Measurements from ENCODE around the gene GFAP. TPM values are rescaled to one million over a fixed set of nuclear protein-coding genes. Genes with fewer than 3 reads are reported as not detected.
"Not testable (repeated sequence)": the region's sequence is repeated elsewhere in the genome, so short reads cannot be mapped to it uniquely, and the experiment has no call there.

Gene GFAP
- total RNA-seq, 3 donors from 2014 or later (not counting 1 experiment from before 2014, with no cell fraction given): not detected

GRCh38 chr17:44952946-44953475, 37.7 kb upstream of the GFAP start:
- intact Hi-C loops (cut with micrococcal nuclease): no loop called here
- Histone ChIP-seq H3K9me3 (ENCODE audit: control insufficient read depth, insufficient read depth, low read length) (no peaks in the 10 kb centered on the region), H3K27ac (ENCODE audit: low read length) (no peak overlapping the region), H3K4me3 (ENCODE audit: low read length) (no peak overlapping the region), H3K4me1 (ENCODE audit: control insufficient read depth, insufficient read depth, low read length) (peaks cover 4% of the 10 kb centered on the region), H3K27me3 (ENCODE audit: control insufficient read depth, insufficient read depth, low read length) (peaks cover 3% of the 10 kb centered on the region), H3K36me3 (ENCODE audit: control insufficient read depth, insufficient read depth, low read length) (no peaks in the 10 kb centered on the region)
- no peaks in the 10 kb centered on the region for H3K9me3 Mint-ChIP-seq
- H3K27me3 Mint-ChIP-seq (ENCODE audit: low read depth in 2 of 2): peaks cover 13 to 17% of the 10 kb centered on the region in 2 donors
- H3K27ac Mint-ChIP-seq: no peak overlapping the region
- DNase-seq (no peak), ATAC-seq (no peak)
- 88% methylated on average over 6 of the region's 6 CpGs for WGBS (ENCODE audit: insufficient coverage)
- TF ChIP-seq CTCF (IDR thresholded peaks at IDR 0.05): no peak
- H3K36me3 Mint-ChIP-seq: no peaks in the 10 kb centered on the region
- H3K4me3 Mint-ChIP-seq: no peak overlapping the region
- H3K4me1 Mint-ChIP-seq: peaks cover 2% of the 10 kb centered on the region in 2 donors

- intact Hi-C loops (cut with micrococcal nuclease): loop anchor here (5.0 kb wide), 1 partner anchor 104 kb away; the partner anchor contains the start of gene DCAKD
Measured at GRCh38 chr17:44948315-44948795, 33.1 kb upstream of the GFAP start.

GRCh38 chr17:44947461-44948314, 32.4 kb upstream of the GFAP start, which contains the start of gene KIF18B:
Gene KIF18B (minus strand): TSS chr17:44947773. CDS start chr17:44936344, 11,429 bp downstream.
- intact Hi-C loops (cut with micrococcal nuclease): loop anchor here (1.0 to 5.0 kb wide), 2 partner anchors 48 to 105 kb away; partner anchors contain the start of genes DCAKD and EFTUD2
- peak within 1 kb of the TSS; percentile 62 for H3K4me3 ChIP-seq (ENCODE audit: low read length)
- H3K27me3 ChIP-seq (ENCODE audit: control insufficient read depth, insufficient read depth, low read length): peaks cover 2% of the 10 kb centered on the region
- peak within 1 kb of the TSS; percentile 92 for H3K4me3 Mint-ChIP-seq
- no peaks in the 10 kb centered on the region for H3K27me3 Mint-ChIP-seq (ENCODE audit: low read depth in 2 of 2)
- no peak for TF ChIP-seq CTCF (IDR thresholded peaks at IDR 0.05)
- H3K36me3 Mint-ChIP-seq: no peaks in the 10 kb centered on the region
- no peaks in the 10 kb centered on the region for H3K36me3 ChIP-seq (ENCODE audit: control insufficient read depth, insufficient read depth, low read length)
- H3K9me3 ChIP-seq (ENCODE audit: control insufficient read depth, insufficient read depth, low read length): no peaks in the 10 kb centered on the region
- peaks cover 13% of the 10 kb centered on the region for H3K4me1 ChIP-seq (ENCODE audit: control insufficient read depth, insufficient read depth, low read length)
- H3K27ac ChIP-seq (ENCODE audit: low read length): peak within 1 kb of the TSS; percentile 69
- H3K4me1 Mint-ChIP-seq: peaks cover 6 to 8% of the 10 kb centered on the region in 2 donors
- peak within 1 kb of the TSS; percentile 91 for H3K27ac Mint-ChIP-seq
- WGBS (ENCODE audit: insufficient coverage): 2% methylated on average over 62 of the region's 62 CpGs
- ATAC-seq: peak; percentile 97 to 99 (median 98)
- H3K9me3 Mint-ChIP-seq: no peaks in the 10 kb centered on the region
- peak; percentile 86 to 94 for DNase-seq

More at GRCh38 chr17:44948315-44948795, 33.1 kb upstream of the GFAP start:
- no peaks in the 10 kb centered on the region for H3K36me3 Mint-ChIP-seq
- Histone ChIP-seq H3K27me3 (ENCODE audit: control insufficient read depth, insufficient read depth, low read length) (peaks cover 2% of the 10 kb centered on the region), H3K4me3 (ENCODE audit: low read length) (peak overlapping the region; percentile 62), H3K27ac (ENCODE audit: low read length) (no peak overlapping the region), H3K4me1 (ENCODE audit: control insufficient read depth, insufficient read depth, low read length) (peaks cover 13% of the 10 kb centered on the region), H3K9me3 (ENCODE audit: control insufficient read depth, insufficient read depth, low read length) (no peaks in the 10 kb centered on the region), H3K36me3 (ENCODE audit: control insufficient read depth, insufficient read depth, low read length) (no peaks in the 10 kb centered on the region)
- no peaks in the 10 kb centered on the region for H3K9me3 Mint-ChIP-seq
- TF ChIP-seq CTCF (IDR thresholded peaks at IDR 0.05): no peak
- H3K27me3 Mint-ChIP-seq (ENCODE audit: low read depth in 2 of 2): no peaks in the 10 kb centered on the region
- DNase-seq (no peak), ATAC-seq (no peak)
- peak overlapping the region; percentile 92 for H3K4me3 Mint-ChIP-seq
- H3K4me1 Mint-ChIP-seq: peaks cover 6 to 8% of the 10 kb centered on the region in 2 donors
- WGBS (ENCODE audit: insufficient coverage): 77% methylated on average over 5 of the region's 7 CpGs
- peak overlapping the region; percentile 91 for H3K27ac Mint-ChIP-seq

- H3K27me3 Mint-ChIP-seq (ENCODE audit: low read depth in 2 of 2); H3K36me3 ChIP-seq (ENCODE audit: control insufficient read depth, insufficient read depth, low read length); H3K9me3 Mint-ChIP-seq; H3K36me3 Mint-ChIP-seq; H3K4me1 Mint-ChIP-seq; H3K4me3 ChIP-seq (ENCODE audit: low read length); H3K27ac ChIP-seq (ENCODE audit: low read length); H3K9me3 ChIP-seq (ENCODE audit: control insufficient read depth, insufficient read depth, low read length); DNase-seq; H3K27me3 ChIP-seq (ENCODE audit: control insufficient read depth, insufficient read depth, low read length); H3K27ac Mint-ChIP-seq; H3K4me3 Mint-ChIP-seq; ATAC-seq: not testable (repeated sequence)
- intact Hi-C loops (cut with micrococcal nuclease): loop anchor here (5.0 kb wide), 1 partner anchor 107 kb away; the partner anchor contains the start of gene DCAKD
- H3K4me1 ChIP-seq (ENCODE audit: control insufficient read depth, insufficient read depth, low read length): peaks cover 19% of the 10 kb centered on the region
- 96% methylated on average over 10 of the region's 10 CpGs for WGBS (ENCODE audit: insufficient coverage)
Measured at GRCh38 chr17:44945652-44946051, 30.4 kb upstream of the GFAP start.
